H1 (cell line): ENCODE measurements around the gene RIMBP2. TPM values are rescaled to one million over a fixed set of nuclear protein-coding genes. Genes with fewer than 3 reads are reported as not detected.

ENCODE experiments used
- CTCF ChIA-PET: fragments of 300-600 bp; sonication (Branson Sonifier 250); formaldehyde crosslinking; loops from one replicate; lab custom pipeline; 2021; ENCODE audit not compliant: partially characterized antibody; lab: Charles Lee
- POLR2A ChIA-PET: fragments of 300-600 bp; sonication (Branson Sonifier 250); formaldehyde crosslinking; loops from one replicate; lab custom pipeline; 2021; ENCODE audit warnings: inconsistent platforms; ENCODE audit not compliant: partially characterized antibody; lab: Charles Lee
- DNase-seq, 2 experiments: peaks; one replicate each; pipeline versions ENCODE4 v3.0.0 to v3.0.0-alpha.2; 2010 to 2022; ENCODE audit warnings: low spot score in 2 of 2, low read depth in 1 of 2, mixed read lengths in 1 of 2
- FAIRE-seq: peaks from 2 replicates; lab custom pipeline; 2011; peaks lifted over from hg19 to GRCh38; lab: Jason Lieb, UNC
- H2AFZ ChIP-seq: 2 replicates; pipeline ENCODE4 v1.8.1; 2012; ENCODE audit warnings: low read length, inconsistent platforms
- H2AK5ac ChIP-seq: 2 replicates; pipeline ENCODE4 v1.6.1; 2013; ENCODE audit warnings: low read depth, low read length
- H2BK120ac ChIP-seq: replicated peaks from 2 replicates; pipeline ENCODE3; 2013; ENCODE audit warnings: low read depth, low read length, inconsistent platforms
- H2BK12ac ChIP-seq: 2 replicates; pipeline ENCODE4 v1.6.1; 2013; ENCODE audit warnings: low read depth, low read length
- H2BK15ac ChIP-seq: 2 replicates; pipeline ENCODE4 v1.6.1; 2013; ENCODE audit warnings: low read length
- H2BK20ac ChIP-seq: 2 replicates; pipeline ENCODE4 v1.6.1; 2013; ENCODE audit warnings: low read length
- H2BK5ac ChIP-seq: 2 replicates; pipeline ENCODE4 v1.6.1; 2013; ENCODE audit warnings: low read depth, low read length
- H3K14ac ChIP-seq: 2 replicates; pipeline ENCODE4 v1.6.1; 2013; ENCODE audit warnings: inconsistent platforms; ENCODE audit not compliant: insufficient read length
- H3K18ac ChIP-seq: 2 replicates; pipeline ENCODE4 v1.6.1; 2013; ENCODE audit warnings: low read length; ENCODE audit errors: extremely low read depth
- H3K23ac ChIP-seq: 2 replicates; pipeline ENCODE4 v1.6.1; 2013; ENCODE audit warnings: inconsistent platforms; ENCODE audit not compliant: insufficient read length
- H3K23me2 ChIP-seq: 2 replicates; pipeline ENCODE4 v1.6.1; 2013; ENCODE audit warnings: low read depth, low read length
- H3K27ac ChIP-seq: 2 replicates; pipeline ENCODE4 v1.6.1; 2011; ENCODE audit warnings: low read depth, low read length, inconsistent platforms
- H3K27me3 ChIP-seq, 4 experiments: replicated peaks in 1 of 4; 1 replicate in 1 of 4; 2 replicates in 3 of 4; pipeline versions ENCODE4 v1.6.1 to v1.8.1; 2011 to 2013; ENCODE audit warnings: low read length in 3 of 4, mild to moderate bottlenecking in 3 of 4, inconsistent platforms in 2 of 4, mixed read lengths in 2 of 4, moderate library complexity in 1 of 4; ENCODE audit not compliant: control insufficient read depth in 3 of 4, insufficient read depth in 3 of 4; ENCODE audit errors: extremely low read depth in 1 of 4
- H3K36me3 ChIP-seq, 4 experiments: 2 replicates each; pipeline versions ENCODE4 v1.6.1 to v1.8.1; 2011 to 2013; ENCODE audit warnings: mild to moderate bottlenecking in 4 of 4, low read length in 3 of 4, moderate library complexity in 2 of 4, control low read depth in 1 of 4, inconsistent platforms in 1 of 4; ENCODE audit not compliant: insufficient read depth in 4 of 4, control insufficient read depth in 2 of 4
- H3K4ac ChIP-seq: replicated peaks from 2 replicates; pipeline ENCODE3; 2013; ENCODE audit warnings: low read length, low read depth, mixed read lengths, inconsistent platforms; ENCODE audit not compliant: insufficient read length
- H3K4me1 ChIP-seq, 4 experiments: replicated peaks in 1 of 4; 1 replicate in 1 of 4; 2 replicates in 3 of 4; pipeline versions ENCODE4 v1.6.1 to v1.8.1; 2011 to 2013; ENCODE audit warnings: low read length in 3 of 4, inconsistent platforms in 2 of 4, mixed read lengths in 1 of 4; ENCODE audit not compliant: insufficient read depth in 4 of 4, control insufficient read depth in 3 of 4
- H3K4me2 ChIP-seq, 2 experiments: 2 replicates each; pipeline versions ENCODE4 v1.6.1 to v1.8.1; 2011 to 2013; ENCODE audit warnings: low read depth in 2 of 2, low read length in 2 of 2, control low read depth in 1 of 2, inconsistent platforms in 1 of 2, mild to moderate bottlenecking in 1 of 2; ENCODE audit not compliant: insufficient read depth in 1 of 2
- H3K4me3 ChIP-seq, 4 experiments: fragments of 200-600, 300-600 bp in 1 of 4; sonication (generic), shearing (Covaris generic), sonication (Bioruptor Twin) in 1 of 4; 2 replicates each; pipeline versions ENCODE4 v1.5.1 to v1.8.1; 2011 to 2016; ENCODE audit warnings: low read length in 4 of 4, low read depth in 3 of 4, control low read depth in 2 of 4, inconsistent platforms in 2 of 4, mild to moderate bottlenecking in 2 of 4, mixed read lengths in 1 of 4, moderate library complexity in 1 of 4; ENCODE audit not compliant: insufficient read depth in 2 of 4; ENCODE audit errors: extremely low read depth in 1 of 4
- H3K56ac ChIP-seq: replicated peaks from 2 replicates; pipeline ENCODE3; 2013; ENCODE audit warnings: low read depth, mild to moderate bottlenecking, mixed read lengths, low read length, inconsistent platforms; ENCODE audit not compliant: insufficient read length
- H3K79me1 ChIP-seq: 2 replicates; pipeline ENCODE4 v1.6.1; 2013; ENCODE audit warnings: low read depth, low read length, control low read depth
- H3K79me2 ChIP-seq, 2 experiments: 2 replicates each; pipeline versions ENCODE4 v1.6.1 to v1.8.1; 2012 to 2013; ENCODE audit warnings: low read length in 2 of 2, mild to moderate bottlenecking in 2 of 2, inconsistent platforms in 1 of 2; ENCODE audit not compliant: insufficient read depth in 2 of 2, control insufficient read depth in 1 of 2
- H3K9ac ChIP-seq, 4 experiments: replicated peaks in 1 of 4; 1 replicate in 1 of 4; 2 replicates in 3 of 4; pipeline versions ENCODE4 v1.6.1 to v1.8.1; 2011 to 2013; ENCODE audit warnings: low read depth in 3 of 4, low read length in 3 of 4, control low read depth in 2 of 4, mild to moderate bottlenecking in 2 of 4, moderate library complexity in 2 of 4, inconsistent platforms in 1 of 4; ENCODE audit errors: extremely low read depth in 1 of 4
- H3K9me3 ChIP-seq, 2 experiments: 2 replicates each; pipeline versions ENCODE4 v1.6.1 to v1.8.1; 2012 to 2013; ENCODE audit warnings: mild to moderate bottlenecking in 2 of 2, moderate library complexity in 2 of 2, control low read depth in 1 of 2, inconsistent platforms in 1 of 2, low read depth in 1 of 2, low read length in 1 of 2, mixed read lengths in 1 of 2; ENCODE audit not compliant: insufficient read depth in 2 of 2
- H4K20me1 ChIP-seq, 2 experiments: replicated peaks in 1 of 2; 2 replicates each; pipeline versions ENCODE3 to v1.8.1; 2011 to 2013; ENCODE audit warnings: inconsistent platforms in 2 of 2, low read length in 2 of 2, mild to moderate bottlenecking in 1 of 2; ENCODE audit not compliant: insufficient read depth in 2 of 2, control insufficient read depth in 1 of 2
- H4K5ac ChIP-seq: 2 replicates; pipeline ENCODE4 v1.6.1; 2013; ENCODE audit warnings: low read length, low read depth, mixed read lengths, inconsistent platforms; ENCODE audit not compliant: insufficient read length
- H4K8ac ChIP-seq: 2 replicates; pipeline ENCODE4 v1.8.0; 2013; ENCODE audit warnings: mild to moderate bottlenecking, moderate library complexity, low read length, inconsistent platforms; ENCODE audit not compliant: insufficient read depth; ENCODE audit errors: extremely low read depth
- H4K91ac ChIP-seq: replicated peaks from 2 replicates; pipeline ENCODE3; 2013; ENCODE audit warnings: low read length, mixed read lengths, inconsistent platforms; ENCODE audit not compliant: insufficient read length
- CBX5 ChIP-seq: fragments of 300-800, 300-1000 bp; sonication (generic); IDR thresholded peaks from 2 replicates; pipeline ENCODE4 v1.7.1; 2016; ENCODE audit warnings: antibody characterized with exemption, low read length, low read depth
- CREB1 ChIP-seq: IDR thresholded peaks from 2 replicates; pipeline ENCODE4 v1.6.1; 2012; ENCODE audit warnings: inconsistent platforms
- EZH2 ChIP-seq: fragments of 200-600 bp; sonication (generic); IDR thresholded peaks from 2 replicates; pipeline ENCODE4 v1.7.1; 2012; ENCODE audit warnings: low read depth, mild to moderate bottlenecking, moderate library complexity, low read length, inconsistent platforms; ENCODE audit not compliant: severe bottlenecking
- KDM5A ChIP-seq: fragments of 200-600 bp; IDR thresholded peaks from 2 replicates; pipeline ENCODE4 v1.7.1; 2012; ENCODE audit warnings: mild to moderate bottlenecking, low read length, inconsistent platforms, mixed read lengths
- SAP30 ChIP-seq: fragments of 300-600 bp; sonication (generic); IDR thresholded peaks from 2 replicates; pipeline ENCODE4 v1.7.1; 2012; ENCODE audit warnings: low read length, moderate library complexity, mild to moderate bottlenecking, inconsistent platforms; ENCODE audit not compliant: insufficient read depth, insufficient replicate concordance
- SIN3A ChIP-seq, 2 experiments: IDR thresholded peaks in 1 of 2; conservative IDR thresholded peaks in 1 of 2; 2 replicates each; pipeline ENCODE4 v1.6.1; 2011 to 2012; ENCODE audit warnings: low read length in 2 of 2, improper control_type of control experiment in 1 of 2, low read depth in 1 of 2, mild to moderate bottlenecking in 1 of 2
- SP1 ChIP-seq: IDR thresholded peaks from 2 replicates; pipeline ENCODE4 v1.6.1; 2011; ENCODE audit warnings: low read depth, low read length
- TBP ChIP-seq: IDR thresholded peaks from 2 replicates; pipeline ENCODE4 v1.6.1; 2011; ENCODE audit warnings: low read depth, low read length, improper control_type of control experiment
- WGBS, 2 experiments: shearing (Covaris generic) in 1 of 2; methylation state at CpG; one replicate each; pipeline versions ENCODE4 v1.1.6 to v1.1.7; 2013 to 2015; ENCODE audit warnings: low lambda C conversion rate in 2 of 2, mixed read lengths in 2 of 2, inconsistent platforms in 1 of 2, low coverage in 1 of 2, missing lambda C conversion rate in 1 of 2; ENCODE audit not compliant: insufficient replicate concordance in 2 of 2, insufficient coverage in 1 of 2, insufficient read length in 1 of 2; ENCODE audit errors: extremely low coverage in 1 of 2, missing lambda C conversion rate in 1 of 2; 5-methylcytosine and 5-hydroxymethylcytosine counted together
- polyA plus RNA-seq, 7 experiments: library from polyadenylated mRNA; depleted of rRNA in 3 of 7; stranded (reverse) in 5 of 7; unstranded in 2 of 7; fragments of >200 nt in 5 of 7; fragments of 200-250 nt in 2 of 7; gene quantifications; 1 replicate in 5 of 7; 2 replicates in 1 of 7; 4 replicates in 1 of 7; pipeline versions ENCODE4 v1.2.1 to v1.2.3, GENCODE V29; 2011 to 2013; ENCODE audit warnings: missing spikeins in 2 of 7, mixed read lengths in 2 of 7
- total RNA-seq: library from RNA; stranded (reverse); fragmentation: NEBNext Ultra II Directional; extraction: Animal tissue kit (Norgen Biotek cat#: 25700); gene quantifications from 2 replicates; pipeline ENCODE4 v1.2.1, GENCODE V29; 2021

The RIMBP2 gene
- total and polyA plus RNA-seq, 2 of the 8 experiments (the other 6 are each of a cell fraction or from before 2014, with no cell fraction given) = 0.18 to 0.65 TPM

DNA sequence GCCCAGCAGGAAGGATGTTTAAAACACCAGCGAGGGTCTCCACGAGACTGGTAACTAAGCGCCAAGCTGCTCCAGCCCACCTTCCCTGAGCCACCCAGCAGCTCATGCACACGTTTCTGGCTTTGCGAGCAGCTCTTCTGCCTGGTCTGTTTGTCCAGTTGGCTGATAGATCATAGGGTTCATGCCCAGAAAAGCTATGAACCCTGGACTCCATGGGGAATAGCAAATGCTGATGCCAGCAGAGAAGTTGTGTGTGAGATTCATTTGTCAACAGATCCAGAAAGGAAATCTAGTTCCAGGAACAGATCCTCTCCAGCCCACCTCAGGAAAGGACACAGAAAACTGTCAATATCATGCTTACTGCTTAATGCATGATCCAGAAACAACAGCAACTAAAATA lies 28.2 kb upstream of the RIMBP2 start:
- H3K4me3 ChIP-seq = no peak overlapping the region
- H4K5ac ChIP-seq = no peak overlapping the region
- no peaks in the 10 kb centered on the region for H3K27me3 ChIP-seq
- H3K23me2 ChIP-seq = no peaks in the 10 kb centered on the region
- H2AFZ ChIP-seq = no peak overlapping the region
- H3K79me1 ChIP-seq = no peaks in the 10 kb centered on the region
- H2BK120ac ChIP-seq = no peak overlapping the region
- no peak overlapping the region for H2AK5ac ChIP-seq
- POLR2A ChIA-PET = no interaction called here
- no peak overlapping the region for H3K4ac ChIP-seq
- no peak overlapping the region for H3K23ac ChIP-seq
- H2BK5ac ChIP-seq = no peak overlapping the region
- H3K27ac ChIP-seq = no peak overlapping the region
- FAIRE-seq (no peak), DNase-seq (no peak)
- no peak overlapping the region for H3K56ac ChIP-seq
- WGBS, 2 experiments = 69% methylated on average over 5 of the region's 5 CpGs; no CpG with 5 or more reads in 1 of the 2 experiments
- no peak overlapping the region for H4K8ac ChIP-seq
- no peak overlapping the region for H2BK12ac ChIP-seq
- no peak overlapping the region for H2BK20ac ChIP-seq
- H3K9ac ChIP-seq = no peak overlapping the region
- H4K91ac ChIP-seq = no peak overlapping the region
- no peaks in the 10 kb centered on the region for H3K9me3 ChIP-seq
- CTCF ChIA-PET = interaction anchor here (0.8 to 1.2 kb wide), 3 partner anchors 8 to 697 kb away, joined by 3 to 4 read pairs (median 3); no protein-coding TSS in a partner anchor
- H3K4me2 ChIP-seq = no peak overlapping the region
- no peaks in the 10 kb centered on the region; a peak in 1 of 7 replicates for H3K4me1 ChIP-seq
- no peak overlapping the region for H3K14ac ChIP-seq
- H3K36me3 ChIP-seq = no peaks in the 10 kb centered on the region
- H2BK15ac ChIP-seq = no peak overlapping the region
- no peak overlapping the region for H3K18ac ChIP-seq
- H3K79me2 ChIP-seq = no peaks in the 10 kb centered on the region
- TF ChIP-seq CREB1 (no peak), SIN3A (conservative IDR thresholded peaks at IDR 0.05 in 1 of 2, IDR thresholded peaks at IDR 0.05 in 1 of 2; ENCODE audit: low read depth in 1 of 2, low read length in 2 of 2) (no peak), CBX5 (no peak), KDM5A (no peak), SP1 (no peak), TBP (no peak), EZH2 (no peak), SAP30 (no peak)
- TF ChIP-seq, all 59 proteins: peak for 0
- peaks cover 0 to 1% of the 10 kb centered on the region in 2 experiments for H4K20me1 ChIP-seq
